IPS-18c (cell line): Measurements from ENCODE around the gene ATP5F1D.

ENCODE experiments used
- H3K4me3 ChIP-seq: 2 replicates; pipeline ENCODE4 v1.7.0; 2013; ENCODE audit warnings: low read depth, mild to moderate bottlenecking, low read length, moderate library complexity; ENCODE audit not compliant: insufficient read depth
- H3K9me3 ChIP-seq: one replicate; pipeline ENCODE4 v1.6.1; 2013; ENCODE audit warnings: mild to moderate bottlenecking, low read length, moderate library complexity; ENCODE audit not compliant: control insufficient read depth, insufficient read depth

Gene ATP5F1D

GRCh38 chr19:1270854-1271527, 29.4 kb downstream of the ATP5F1D start:
- Histone ChIP-seq H3K9me3 (no peaks in the 10 kb centered on the region), H3K4me3 (no peak overlapping the region; the same call in 1 of the 2 replicates)

DNA sequence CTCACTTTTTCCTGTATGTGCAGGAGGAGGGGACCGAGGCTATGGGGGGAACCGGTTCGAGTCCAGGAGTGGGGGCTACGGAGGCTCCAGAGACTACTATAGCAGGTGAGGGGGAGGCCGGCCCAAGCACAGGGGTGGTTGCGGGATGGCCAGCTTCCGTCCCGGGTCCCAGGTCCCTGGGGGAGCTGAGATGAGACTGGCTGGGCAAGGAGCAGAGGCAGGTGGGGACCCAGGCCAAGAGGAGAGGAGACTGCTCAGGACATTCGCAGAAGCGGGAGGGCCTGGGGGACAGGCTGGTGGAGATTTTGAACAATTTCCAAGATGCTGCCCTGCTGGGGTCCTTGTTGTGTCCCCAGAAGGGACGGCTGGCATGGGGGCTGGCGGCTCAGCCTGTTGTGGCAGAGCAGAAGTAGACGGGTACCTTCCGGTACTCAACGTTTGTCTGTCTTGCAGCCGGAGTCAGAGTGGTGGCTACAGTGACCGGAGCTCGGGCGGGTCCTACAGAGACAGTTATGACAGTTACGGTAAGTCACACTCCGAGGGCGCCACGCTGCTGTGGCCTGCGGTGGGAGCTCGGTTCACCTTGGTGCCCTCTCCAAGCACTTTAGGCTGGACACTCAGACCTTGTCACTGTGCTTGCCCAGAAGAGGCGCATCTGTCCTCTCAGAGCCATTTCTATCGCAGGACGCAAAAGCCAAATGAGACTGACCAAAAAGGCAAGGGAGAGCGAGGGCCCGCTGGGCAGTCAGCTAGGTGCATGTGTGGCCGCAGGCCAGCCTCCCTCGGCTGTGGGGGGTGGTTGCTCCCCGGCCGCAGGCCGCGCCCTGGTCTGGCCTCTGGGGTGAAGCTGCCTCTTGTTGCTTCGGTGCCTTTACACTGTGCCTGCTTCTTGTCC, 30.2 kb downstream of the ATP5F1D start:
- H3K9me3 ChIP-seq = no peaks in the 10 kb centered on the region
- 0 out of 2 replicates have a peak overlapping the region, but pooled peaks have one; percentile 2 for H3K4me3 ChIP-seq

DNA sequence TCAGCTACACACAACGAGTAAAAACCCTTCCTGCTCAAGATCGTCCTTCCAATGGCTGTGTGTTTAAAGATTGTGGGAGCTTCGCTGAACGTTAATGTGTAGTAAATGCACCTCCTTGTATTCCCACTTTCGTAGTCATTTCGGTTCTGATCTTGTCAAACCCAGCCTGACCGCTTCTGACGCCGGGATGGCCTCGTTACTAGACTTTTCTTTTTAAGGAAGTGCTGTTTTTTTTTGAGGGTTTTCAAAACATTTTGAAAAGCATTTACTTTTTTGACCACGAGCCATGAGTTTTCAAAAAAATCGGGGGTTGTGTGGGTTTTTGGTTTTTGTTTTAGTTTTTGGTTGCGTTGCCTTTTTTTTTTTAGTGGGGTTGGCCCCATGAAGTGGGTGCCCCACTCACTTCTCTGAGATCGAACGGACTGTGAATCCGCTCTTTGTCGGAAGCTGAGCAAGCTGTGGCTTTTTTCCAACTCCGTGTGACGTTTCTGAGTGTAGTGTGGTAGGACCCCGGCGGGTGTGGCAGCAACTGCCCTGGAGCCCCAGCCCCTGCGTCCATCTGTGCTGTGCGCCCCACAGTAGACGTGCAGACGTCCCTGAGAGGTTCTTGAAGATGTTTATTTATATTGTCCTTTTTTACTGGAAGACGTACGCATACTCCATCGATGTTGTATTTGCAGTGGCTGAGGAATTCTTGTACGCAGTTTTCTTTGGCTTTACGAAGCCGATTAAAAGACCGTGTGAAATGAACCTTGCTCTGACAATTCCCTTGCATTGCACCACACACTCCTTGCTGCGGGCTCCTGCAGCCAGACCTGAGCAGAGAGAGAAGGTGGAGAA, 31.1 kb downstream of the ATP5F1D start:
- Histone ChIP-seq H3K9me3 (no peaks in the 10 kb centered on the region), H3K4me3 (no peak overlapping the region)

DNA sequence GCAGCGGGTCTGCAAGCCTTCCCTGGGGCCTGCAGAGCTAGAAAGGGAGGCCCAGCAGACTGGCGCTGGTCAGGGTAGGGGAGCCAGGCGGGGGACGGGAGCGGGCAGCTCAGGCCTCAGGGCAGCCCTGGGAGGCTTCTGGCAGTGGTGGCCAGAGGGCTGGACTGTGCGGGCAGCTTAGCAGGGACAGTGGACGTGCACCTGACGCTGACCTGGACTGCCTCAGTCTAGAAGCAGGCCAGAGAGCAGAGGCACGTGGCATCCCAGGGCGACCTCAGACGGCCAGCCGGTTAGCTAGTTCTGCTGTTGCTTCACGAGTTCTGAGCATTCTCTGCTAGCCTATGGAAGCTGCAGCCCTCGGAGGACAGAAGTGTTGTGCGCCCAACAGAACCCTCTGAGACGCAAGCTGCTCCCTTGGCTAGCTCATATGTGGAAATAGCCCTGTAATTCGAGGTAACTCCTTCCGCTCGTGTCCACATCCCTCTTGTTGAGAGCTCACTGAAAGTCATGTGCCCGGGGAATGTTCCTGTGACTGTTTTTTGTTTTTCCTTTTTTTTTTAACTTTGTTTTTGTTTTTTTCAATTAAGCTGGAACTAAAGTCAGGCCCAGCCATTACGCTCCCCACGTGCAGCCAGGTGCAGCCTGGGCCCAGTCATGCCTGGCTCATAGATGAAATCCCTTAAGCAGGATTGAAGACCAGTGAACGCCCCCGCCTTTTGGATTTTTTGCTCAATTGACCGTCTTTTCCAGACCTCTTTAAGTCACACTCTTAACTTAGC, 31.9 kb downstream of the ATP5F1D start:
- Histone ChIP-seq H3K9me3 (no peaks in the 10 kb centered on the region), H3K4me3 (0 out of 2 replicates have a peak overlapping the region, but pooled peaks have one; percentile 24)

DNA sequence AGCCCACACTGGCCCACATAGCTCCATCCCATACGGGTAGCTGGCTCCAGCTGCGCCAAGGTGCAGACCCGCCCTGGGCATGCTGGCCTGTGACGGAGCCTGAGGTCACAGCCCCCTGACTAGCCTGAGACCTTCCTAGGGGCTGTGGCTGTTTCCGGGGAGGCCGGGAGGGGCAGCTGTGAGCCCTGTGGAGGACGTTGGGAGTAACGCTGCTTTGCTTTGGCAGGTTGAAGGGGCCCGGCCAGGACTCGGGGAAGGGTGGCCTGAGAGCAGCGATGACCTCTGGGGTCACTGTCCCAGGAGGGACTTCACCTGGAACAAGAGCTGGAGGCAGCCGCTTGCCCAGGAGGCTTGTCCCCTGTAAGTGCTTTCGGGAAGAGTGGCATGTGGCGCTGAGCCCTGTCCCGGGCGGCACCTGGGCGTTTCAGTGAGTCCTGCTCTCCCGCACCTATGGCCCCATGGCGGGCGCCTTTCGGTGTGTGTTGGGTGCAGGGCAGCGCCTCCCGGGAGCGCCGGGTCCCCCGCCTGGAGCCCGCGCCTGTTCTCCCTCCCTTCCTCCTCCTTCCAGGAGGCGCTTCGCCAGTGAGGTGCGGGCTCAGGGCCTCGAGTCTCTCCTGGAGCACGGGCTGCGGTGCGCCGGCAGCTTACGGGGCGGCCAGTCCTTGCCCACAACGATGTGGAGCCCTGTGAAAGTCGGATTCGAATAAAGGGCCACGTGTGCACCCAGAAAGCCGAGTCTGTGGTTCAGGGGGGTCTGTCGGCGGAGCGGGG, 32.7 kb downstream of the ATP5F1D start:
- no peaks in the 10 kb centered on the region for H3K9me3 ChIP-seq
- H3K4me3 ChIP-seq = peak overlapping the region; percentile 89

DNA sequence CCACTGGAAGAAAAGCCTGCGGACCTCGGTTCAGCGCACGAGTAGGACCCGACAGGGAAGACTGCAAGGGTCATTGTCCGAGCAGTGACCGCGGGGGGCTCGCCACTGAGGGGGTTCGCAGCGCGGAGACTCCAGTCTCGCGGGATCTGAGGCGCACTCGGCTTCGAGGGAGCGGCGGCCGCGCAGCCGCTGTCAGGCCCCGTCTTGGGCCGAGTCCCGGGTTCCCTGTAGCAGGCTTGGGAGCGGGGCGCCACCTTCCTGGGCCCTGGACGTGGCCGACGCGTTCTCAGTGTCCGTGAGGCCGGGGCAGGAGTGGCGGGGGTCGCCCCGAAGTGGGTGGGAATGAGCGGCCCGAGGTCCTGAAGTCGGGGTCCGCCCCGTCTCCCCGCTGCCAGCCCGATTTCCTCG, 33.3 kb downstream of the ATP5F1D start:
- peak overlapping the region; percentile 89 for H3K4me3 ChIP-seq
- no peaks in the 10 kb centered on the region for H3K9me3 ChIP-seq

DNA sequence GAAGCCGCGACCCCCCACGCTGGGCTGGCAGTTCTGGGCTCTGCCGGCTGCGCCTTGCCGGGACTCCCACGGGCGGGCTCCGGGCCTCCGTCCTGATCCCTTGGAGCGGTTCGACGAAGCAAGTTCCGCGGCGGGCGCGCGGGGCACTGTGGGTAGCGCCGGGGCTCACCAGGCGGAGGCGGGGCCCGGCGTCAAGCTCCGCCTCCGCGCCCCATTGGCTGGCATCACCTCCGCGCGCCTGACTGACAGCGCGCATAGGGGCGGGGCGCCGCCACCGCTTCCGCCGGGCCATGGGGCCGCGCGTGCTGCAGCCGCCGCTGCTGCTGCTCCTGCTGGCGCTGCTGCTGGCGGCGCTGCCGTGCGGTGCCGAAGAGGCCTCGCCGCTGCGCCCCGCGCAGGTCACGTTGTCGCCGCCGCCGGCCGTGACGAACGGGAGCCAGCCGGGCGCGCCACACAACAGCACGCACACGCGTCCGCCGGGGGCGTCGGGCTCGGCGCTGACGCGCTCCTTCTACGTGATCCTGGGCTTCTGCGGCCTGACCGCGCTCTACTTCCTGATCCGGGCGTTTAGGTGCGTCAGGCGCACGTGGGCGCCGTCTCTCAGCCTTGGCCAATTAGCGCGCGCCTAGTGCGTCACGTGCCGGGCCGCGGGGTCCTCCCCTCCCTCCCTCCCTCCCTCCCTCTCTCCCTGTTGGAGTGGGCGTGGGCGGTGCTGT, 33.9 kb downstream of the ATP5F1D start, which contains the start of gene FAM174C:
TSS of gene FAM174C (plus strand) at position 271 of the 716 bp plus-strand sequence. CDS start at position 291, 20 bp downstream.
- H3K9me3 ChIP-seq = no peaks in the 10 kb centered on the region
- peak within 1 kb of the TSS; percentile 89 for H3K4me3 ChIP-seq

DNA sequence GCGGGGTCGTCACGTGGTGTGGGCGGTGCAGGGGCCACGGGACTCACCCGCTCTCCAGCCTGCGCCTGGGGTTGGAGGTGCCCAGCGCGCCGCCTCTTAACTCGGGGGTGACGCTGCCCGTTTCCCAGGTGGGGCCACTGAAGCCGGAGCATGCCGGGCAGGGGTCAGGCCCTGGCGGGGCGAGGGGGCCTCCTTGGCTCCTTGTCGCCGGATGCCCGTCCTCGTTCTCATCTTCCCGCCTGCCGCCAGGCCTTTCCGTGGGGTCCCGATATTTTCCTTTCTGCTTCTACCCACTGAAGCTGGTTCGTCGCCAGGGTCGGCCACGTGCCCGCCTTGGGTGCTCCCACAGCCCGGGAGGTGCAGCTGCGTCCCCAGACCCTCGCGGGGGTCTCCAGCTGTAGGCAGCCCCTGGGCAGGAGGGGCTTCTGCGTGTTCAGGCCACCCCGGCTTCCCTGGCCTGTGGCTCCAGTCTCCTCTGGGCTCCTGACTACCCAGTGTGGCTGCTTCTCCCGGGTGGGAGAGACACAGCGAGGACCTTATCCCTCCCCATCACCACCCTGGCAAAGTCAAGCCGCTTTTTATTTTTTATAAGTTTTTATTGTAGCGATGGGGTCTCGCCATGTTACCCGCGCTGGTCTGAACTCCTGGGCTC, 34.6 kb downstream of the ATP5F1D start:
- H3K4me3 ChIP-seq = peak overlapping the region; percentile 89
- no peaks in the 10 kb centered on the region for H3K9me3 ChIP-seq

DNA sequence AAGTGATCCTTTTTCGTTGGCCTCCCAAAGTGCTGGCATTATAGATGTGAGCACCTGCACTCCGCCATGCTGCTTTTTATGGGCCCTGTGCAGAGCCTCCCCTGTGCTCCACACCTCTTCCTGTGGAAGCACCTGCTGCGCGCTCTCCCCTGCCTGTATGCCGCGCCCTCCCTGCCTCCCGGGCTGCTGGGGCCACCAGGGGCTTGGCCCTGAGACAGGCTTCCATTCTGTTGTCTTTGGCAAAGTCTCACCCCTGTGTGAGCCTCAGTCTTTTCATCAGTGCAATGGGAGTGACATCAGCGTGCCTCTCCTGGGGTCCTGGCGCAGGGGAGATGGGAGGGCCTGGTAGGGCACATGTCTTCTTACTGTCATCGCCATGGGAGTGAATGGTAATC, 35.1 kb downstream of the ATP5F1D start:
- Histone ChIP-seq H3K4me3 (peak overlapping the region; percentile 89; the same call in 1 of the 2 replicates), H3K9me3 (no peaks in the 10 kb centered on the region)

DNA sequence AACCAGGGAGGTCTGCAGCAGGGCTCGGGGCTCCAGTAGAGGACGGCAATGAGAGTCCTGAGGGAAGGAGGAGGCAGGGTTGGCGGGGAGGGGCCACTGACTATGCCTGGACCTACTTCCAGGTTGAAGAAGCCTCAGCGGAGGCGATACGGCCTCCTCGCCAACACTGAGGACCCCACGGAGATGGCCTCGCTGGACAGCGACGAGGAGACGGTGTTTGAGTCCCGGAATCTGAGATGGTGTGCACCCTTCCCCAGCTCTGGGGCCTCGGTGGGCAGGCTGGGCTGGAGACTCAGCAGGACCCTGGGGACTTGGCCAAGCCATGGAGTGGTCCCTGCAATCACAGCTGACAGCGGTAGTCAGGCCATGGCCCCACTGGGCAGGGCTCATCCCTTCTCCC, 35.5 kb downstream of the ATP5F1D start:
- Histone ChIP-seq H3K4me3 (no peak overlapping the region), H3K9me3 (no peaks in the 10 kb centered on the region)

- no peak overlapping the region for H3K4me3 ChIP-seq
- no peaks in the 10 kb centered on the region for H3K9me3 ChIP-seq
These were observed 36.5 kb downstream of the ATP5F1D start for GRCh38 chr19:1278074-1278473.

GRCh38 chr19:1278713-1279660, 37.4 kb downstream of the ATP5F1D start:
- no peak overlapping the region for H3K4me3 ChIP-seq
- no peaks in the 10 kb centered on the region for H3K9me3 ChIP-seq

- Histone ChIP-seq H3K9me3 (no peaks in the 10 kb centered on the region), H3K4me3 (no peak overlapping the region)
These were observed 38.3 kb downstream of the ATP5F1D start for GRCh38 chr19:1279782-1280341.
